Peyer's patch (tissue), 4 donors: Measurements from ENCODE around the gene FMN1.

ENCODE experiments used
- CTCF ChIP-seq, 6 experiments: fragments of 450-650 bp in 4 of 6; fragments of 200-600 bp in 2 of 6; sonication (generic) in 1 of 6; IDR thresholded peaks; one replicate each; pipeline ENCODE4 v1.5.1; 2017 to 2019; ENCODE audit warnings: antibody characterized with exemption in 6 of 6, mild to moderate bottlenecking in 3 of 6, moderate library complexity in 1 of 6
- POLR2A ChIP-seq, 2 donors: fragments of 450-650 bp; IDR thresholded peaks; one replicate each; pipeline ENCODE4 v1.5.1; 2017; ENCODE audit warnings: antibody characterized with exemption in 2 of 2, mild to moderate bottlenecking in 2 of 2, moderate library complexity in 2 of 2

GRCh38 chr15:33001926-33002325 lies 192.6 kb downstream of the FMN1 start:
- TF ChIP-seq POLR2A (IDR thresholded peaks at IDR 0.05) (no peak), CTCF (IDR thresholded peaks at IDR 0.05) (no peak)
